K562 (cell line): Measurements from ENCODE around the gene HEMK1. TPM values are rescaled to one million over a fixed set of nuclear protein-coding genes. Genes with fewer than 3 reads are reported as not detected.

Experiments
- CHD2 ChIP-seq: IDR thresholded peaks from 2 replicates; pipeline ENCODE4 v1.6.1; 2011; ENCODE audit warnings: low read depth, low read length
- CREB1 ChIP-seq, 2 experiments: sonication (generic) in 1 of 2; formaldehyde crosslinking in 1 of 2; IDR thresholded peaks; 2 replicates each; pipeline versions ENCODE4 v1.6.1 to v1.8.0; 2012 to 2022; ENCODE audit warnings: inconsistent platforms in 1 of 2, mild to moderate bottlenecking in 1 of 2, missing genetic modification reagents in 1 of 2, moderate library complexity in 1 of 2
- DMBX1 ChIP-seq: fragments of 250-450 bp; sonication (Bioruptor Pico); IDR thresholded peaks from 2 replicates; pipeline ENCODE4 v1.8.0; 2022; ENCODE audit warnings: inconsistent platforms, mild to moderate bottlenecking, moderate library complexity, borderline replicate concordance
- ESRRB ChIP-seq: fragments of 250-450 bp; sonication (Bioruptor Pico); IDR thresholded peaks from 2 replicates; pipeline ENCODE4 v1.5.0; 2020; ENCODE audit warnings: mild to moderate bottlenecking, moderate library complexity, borderline replicate concordance
- FOXM1 ChIP-seq, 2 experiments: fragments of 450-650 bp in 1 of 2; sonication (generic) in 1 of 2; formaldehyde crosslinking in 1 of 2; IDR thresholded peaks; 2 replicates each; pipeline versions ENCODE4 v1.6.1 to v1.9.0; 2017 to 2022; ENCODE audit warnings: low read depth in 2 of 2, mild to moderate bottlenecking in 2 of 2, missing genetic modification reagents in 1 of 2, moderate library complexity in 1 of 2
- FOXP1 ChIP-seq: sonication (generic); formaldehyde crosslinking; IDR thresholded peaks from 2 replicates; pipeline ENCODE4 v1.8.0; 2022; ENCODE audit warnings: mild to moderate bottlenecking, missing genetic modification reagents
- GTF2B ChIP-seq: IDR thresholded peaks from 2 replicates; pipeline ENCODE4 v1.6.1; 2011; ENCODE audit not compliant: insufficient read length; ENCODE audit errors: extremely low read depth
- HMBOX1 ChIP-seq: sonication (generic); IDR thresholded peaks from 2 replicates; pipeline ENCODE4 v1.6.1; 2016
- HMGN3 ChIP-seq: IDR thresholded peaks from 2 replicates; pipeline ENCODE4 v1.6.1; 2011; ENCODE audit warnings: borderline replicate concordance, low read depth, mild to moderate bottlenecking, mixed read lengths, low read length; ENCODE audit not compliant: insufficient read length; ENCODE audit errors: extremely low read depth
- HMGXB4 ChIP-seq: sonication (generic); formaldehyde crosslinking; IDR thresholded peaks from 2 replicates; pipeline ENCODE4 v1.8.1; 2023; ENCODE audit warnings: mild to moderate bottlenecking, missing genetic modification reagents
- NKRF ChIP-seq: fragments of 450-650 bp; IDR thresholded peaks from 2 replicates; pipeline ENCODE4 v1.6.1; 2016; ENCODE audit warnings: borderline replicate concordance
- SAP30 ChIP-seq: fragments of 200-600 bp; sonication (generic); IDR thresholded peaks from 2 replicates; pipeline ENCODE4 v1.6.1; 2012; ENCODE audit warnings: borderline replicate concordance, low read depth, mild to moderate bottlenecking, moderate library complexity, low read length, control low read depth, inconsistent platforms; ENCODE audit not compliant: insufficient read depth, poor library complexity, severe bottlenecking
- SMAD1 ChIP-seq: fragments of 150-350 bp; IDR thresholded peaks from 2 replicates; pipeline ENCODE4 v1.6.1; 2014; ENCODE audit warnings: low read length, low read depth; ENCODE audit not compliant: partially characterized antibody
- SRSF1 ChIP-seq: fragments of 200-400 bp; formaldehyde crosslinking; IDR thresholded peaks from 2 replicates; pipeline ENCODE4 v1.6.1; 2017; ENCODE audit warnings: mild to moderate bottlenecking, low read depth, low read length, moderate library complexity
- XRCC4 ChIP-seq: IDR thresholded peaks from one replicate; pipeline ENCODE4 v1.6.1; 2011; ENCODE audit not compliant: insufficient read depth, insufficient read length; ENCODE audit errors: extremely low read depth
- ZNF511 ChIP-seq: sonication (generic); formaldehyde crosslinking; IDR thresholded peaks from 2 replicates; pipeline ENCODE4 v1.8.0; 2022; ENCODE audit warnings: mild to moderate bottlenecking, missing genetic modification reagents
- ZNF780A ChIP-seq: fragments of 250-450 bp; sonication (Bioruptor Pico); IDR thresholded peaks from 2 replicates; pipeline ENCODE4 v1.5.0; 2021; ENCODE audit warnings: mild to moderate bottlenecking
- ZNF79 ChIP-seq: fragments of 250-450 bp; sonication (Bioruptor Pico); IDR thresholded peaks from 2 replicates; pipeline ENCODE4 v1.4.0; 2020; ENCODE audit warnings: low read depth, mild to moderate bottlenecking, moderate library complexity
- polyA plus RNA-seq, 8 experiments: library from polyadenylated mRNA; depleted of rRNA in 4 of 8; stranded (reverse) in 5 of 8; unstranded in 3 of 8; fragments of >200 nt; fragmentation: Nextera tagmentation in 2 of 8; fragmentation: Illumina TruSeq in 1 of 8; extraction: Ambion mirVana in 2 of 8; extraction: Trizol in 1 of 8; gene quantifications; 2 replicates each; pipeline versions ENCODE4 v1.2.1 to v1.2.3, GENCODE V29; 2011 to 2014; ENCODE audit warnings: inconsistent platforms in 1 of 8, missing spikeins in 1 of 8
- total RNA-seq, 7 experiments: library from RNA; depleted of rRNA in 6 of 7; stranded (reverse); fragments of >200 nt in 6 of 7; fragmentation: Illumina TruSeq in 2 of 7; extraction: Trizol in 2 of 7; gene quantifications; 2 replicates each; pipeline versions ENCODE4 v1.2.1 to v1.2.3, GENCODE V29; 2011 to 2021; ENCODE audit warnings: low replicate concordance in 1 of 7

HEMK1 gene
- total and polyA plus RNA-seq, 9 of the 15 experiments (the other 6 are each of a cell fraction or from before 2014, with no cell fraction given), result 2.0 to 16.8 (median 11.4) TPM

- TF ChIP-seq HMGXB4 (CRISPR knock-in tag) (peak; percentile 30; the same call in 1 of the 2 replicates), GTF2B (no peak), ESRRB (CRISPR knock-in tag) (peak; percentile 37; the same call in 1 of the 2 replicates), SMAD1 (peak; percentile 33), CREB1 (IDR thresholded peaks at IDR 0.05) (peak; percentile 51), CREB1 (CRISPR knock-in tag; IDR thresholded peaks at IDR 0.05) (no peak; the same call in 1 of the 2 replicates), FOXP1 (no peak), CHD2 (0 out of 2 replicates have a peak, but pooled peaks have one; percentile 1), ZNF79 (no peak), XRCC4 (no peak), SAP30 (no peak), SRSF1 (no peak), ZNF511 (CRISPR knock-in tag) (no peak; the same call in 1 of the 2 replicates), DMBX1 (CRISPR knock-in tag) (0 out of 2 replicates have a peak, but pooled peaks have one; percentile 24), HMGN3 (peak; percentile 98), HMBOX1 (no peak), FOXM1 (IDR thresholded peaks at IDR 0.05; ENCODE audit: low read depth) (no peak; the same call in 1 of the 2 replicates), FOXM1 (CRISPR knock-in tag; IDR thresholded peaks at IDR 0.05; ENCODE audit: low read depth) (no peak), NKRF (peak; percentile 85; the same call in 1 of the 2 replicates), ZNF780A (CRISPR knock-in tag) (no peak)
Observed at GRCh38 chr3:50611464-50612233, 42.3 kb downstream of the HEMK1 start, which contains the start of gene CISH (continued).
